DMS114 treated with DMSO at 0.1 percent for 48 hours (cell line): ENCODE measurements around the gene CADPS2.
"Not testable (repeated sequence)": the region's sequence is repeated elsewhere in the genome, so short reads cannot be mapped to it uniquely, and the experiment has no call there.

Experiments used
- DNase-seq: peaks from one replicate; lab custom pipeline; 2025; ENCODE audit not compliant: unreplicated experiment; lab: John Stamatoyannopoulos, UW

Gene CADPS2

GRCh38 chr7:122715183-122715582, 171.1 kb downstream of the CADPS2 start:
- no peak for DNase-seq

- no peak for DNase-seq
These were observed 175.3 kb downstream of the CADPS2 start for GRCh38 chr7:122710916-122711315.

- DNase-seq, result no peak
These were observed 176.2 kb downstream of the CADPS2 start for GRCh38 chr7:122709930-122710646.

GRCh38 chr7:122706836-122707235, 179.4 kb downstream of the CADPS2 start:
- no peak for DNase-seq

GRCh38 chr7:122702872-122703510, 183.3 kb downstream of the CADPS2 start, which contains the start of gene RNF148:
TSS of gene RNF148 (minus strand) at chr7:122702922. CDS start at chr7:122702750, 172 bp downstream.
- DNase-seq, result no peak

GRCh38 chr7:122699017-122699416, 187.2 kb downstream of the CADPS2 start, which contains the start of gene RNF133:
TSS of gene RNF133 (minus strand) at chr7:122699117. CDS start at chr7:122698918, 199 bp downstream.
- no peak for DNase-seq

GRCh38 chr7:122695816-122696215, 190.4 kb downstream of the CADPS2 start:
- no peak for DNase-seq

GRCh38 chr7:122694697-122695096, 191.6 kb downstream of the CADPS2 start:
- no peak for DNase-seq

- DNase-seq, result no peak
These were observed 193.4 kb downstream of the CADPS2 start for GRCh38 chr7:122692769-122693309.

- no peak for DNase-seq
These were observed 194.6 kb downstream of the CADPS2 start for GRCh38 chr7:122691569-122692235.

GRCh38 chr7:122689346-122690109, 196.7 kb downstream of the CADPS2 start:
- no peak for DNase-seq

GRCh38 chr7:122688400-122688998, 197.8 kb downstream of the CADPS2 start:
- no peak for DNase-seq

- no peak for DNase-seq
These were observed 199.8 kb downstream of the CADPS2 start for GRCh38 chr7:122686360-122686878.

- no peak for DNase-seq
These were observed 201.8 kb downstream of the CADPS2 start for GRCh38 chr7:122684504-122684903.

GRCh38 chr7:122682815-122683550, 203.3 kb downstream of the CADPS2 start:
- DNase-seq, result no peak

- DNase-seq, result not testable (repeated sequence)
These were observed 205.1 kb downstream of the CADPS2 start for GRCh38 chr7:122681186-122681585.

- no peak for DNase-seq
These were observed 206.4 kb downstream of the CADPS2 start for GRCh38 chr7:122679813-122680212.

GRCh38 chr7:122679269-122679709, 207.0 kb downstream of the CADPS2 start:
- not testable (repeated sequence) for DNase-seq

GRCh38 chr7:122677149-122677548, 209.1 kb downstream of the CADPS2 start:
- DNase-seq, result no peak
